ENCODE data around the gene NRXN3.
A peak's percentile ranks its signal among the peaks of the same experiment; 100 is the strongest.

The NRXN3 gene

DNA sequence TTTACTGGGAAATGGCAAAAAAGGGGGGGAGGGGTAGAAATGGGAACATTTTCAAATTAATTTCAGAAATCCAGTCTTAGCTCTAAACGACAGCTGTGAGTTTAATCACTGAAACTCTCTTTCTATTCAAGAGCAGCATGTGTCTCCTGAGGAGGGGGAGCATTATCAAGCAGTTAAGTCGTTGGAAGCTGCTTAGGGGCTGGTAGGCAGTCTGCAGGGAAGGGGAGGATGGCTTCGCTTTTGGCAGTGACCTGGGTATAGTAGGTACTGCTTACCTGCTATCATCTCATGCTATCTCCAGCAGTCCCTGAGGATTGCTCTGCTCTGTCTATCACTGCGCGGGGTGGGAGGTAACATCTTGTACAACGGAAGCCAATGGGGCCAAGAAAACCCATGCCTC, 567.4 kb downstream of the NRXN3 start:
- TF ChIP-seq CTCF (IDR thresholded peaks at IDR 0.05; ENCODE audit: control extremely low read depth, extremely low read depth, low read depth, missing control alignments), result no peak
- POLR2A ChIA-PET, result no interaction called here
- no peak for DNase-seq (ENCODE audit: extremely low spot score)
- CTCF ChIA-PET, result interaction anchor here (0.9 to 1.5 kb wide), 3 partner anchors 9 to 86 kb away, joined by 3 to 4 read pairs (median 3); no protein-coding TSS in a partner anchor

DNA sequence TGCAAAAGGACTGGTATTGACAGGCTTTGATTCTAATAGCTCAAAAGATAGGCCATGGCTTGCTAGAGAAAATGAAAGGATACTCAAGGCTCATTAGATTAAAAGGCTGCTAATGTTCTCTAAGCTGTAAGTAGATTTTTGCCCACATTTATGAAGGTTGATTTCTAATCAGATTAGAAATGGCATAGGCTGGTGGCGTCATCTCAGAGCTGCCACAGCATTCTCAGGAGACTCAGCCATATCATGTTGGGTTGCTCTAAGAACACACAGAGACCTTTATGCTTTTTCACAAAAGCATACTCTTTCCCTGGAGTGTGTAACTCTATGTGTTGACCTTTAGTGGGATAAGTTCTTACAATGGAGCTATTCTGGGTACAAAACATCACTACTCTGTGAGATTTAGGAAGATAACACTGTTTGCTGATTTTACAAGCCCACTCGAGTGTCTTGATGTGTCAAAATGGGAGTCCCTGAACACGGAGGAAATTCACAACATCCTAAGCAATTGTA, 576.0 kb downstream of the NRXN3 start:
- CTCF ChIA-PET, result interaction anchor here (1.0 to 1.6 kb wide), 3 partner anchors 9 to 13 kb away, joined by 3 to 4 read pairs (median 4); no protein-coding TSS in a partner anchor
- POLR2A ChIA-PET, result no interaction called here
- DNase-seq (ENCODE audit: extremely low spot score), result no peak
- no peak for TF ChIP-seq CTCF (IDR thresholded peaks at IDR 0.05; ENCODE audit: control extremely low read depth, extremely low read depth, low read depth, missing control alignments)

DNA sequence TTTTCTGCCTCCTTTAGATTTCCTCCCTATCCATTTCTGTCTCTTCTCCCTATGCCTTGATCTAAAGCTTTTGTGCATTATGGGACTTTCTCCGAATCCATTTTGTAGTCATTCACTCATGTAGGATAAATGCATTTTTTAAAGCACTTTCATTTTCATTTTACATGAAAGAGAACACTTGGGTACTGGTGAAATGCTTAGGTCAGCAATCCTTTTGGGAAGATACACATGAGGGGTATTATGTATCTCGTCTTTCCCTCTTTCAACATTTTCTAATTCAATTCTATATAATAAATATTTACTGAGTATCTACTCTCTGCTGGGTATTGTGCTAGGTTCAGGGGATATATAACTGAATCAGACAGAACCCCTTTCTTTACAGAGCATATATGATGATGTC, 577.6 kb downstream of the NRXN3 start:
- POLR2A ChIA-PET, result no interaction called here

GRCh38 chr14:78752518-78753188, 582.5 kb downstream of the NRXN3 start:
- DNase-seq (ENCODE audit: extremely low spot score), result no peak
- POLR2A ChIA-PET, result no interaction called here
- CTCF ChIA-PET, result interaction anchor here (1.5 kb wide), 1 partner anchor 24 kb away, joined by 3 read pairs; no protein-coding TSS in a partner anchor
- no peak for TF ChIP-seq CTCF (IDR thresholded peaks at IDR 0.05; ENCODE audit: control extremely low read depth, extremely low read depth, low read depth, missing control alignments)

More for the DNA sequence above, 577.6 kb downstream of the NRXN3 start:
- TF ChIP-seq CTCF (IDR thresholded peaks at IDR 0.05; ENCODE audit: control extremely low read depth, extremely low read depth, low read depth, missing control alignments), result no peak
- DNase-seq (ENCODE audit: extremely low spot score), result no peak
- CTCF ChIA-PET, result no interaction called here

GRCh38 chr14:78754059-78754458, 583.9 kb downstream of the NRXN3 start:
- no peak for DNase-seq (ENCODE audit: extremely low spot score)
- TF ChIP-seq CTCF (IDR thresholded peaks at IDR 0.05; ENCODE audit: control extremely low read depth, extremely low read depth, low read depth, missing control alignments), result no peak
- CTCF ChIA-PET, result interaction anchor here (1.5 kb wide), 1 partner anchor 23 kb away, joined by 3 read pairs; no protein-coding TSS in a partner anchor
- POLR2A ChIA-PET, result no interaction called here

- CTCF ChIA-PET, result interaction anchor here (1.3 to 2.1 kb wide), 6 partner anchors 7 to 55 kb away, joined by 3 to 10 read pairs (median 5); no protein-coding TSS in a partner anchor
- peak; percentile 20 for DNase-seq (ENCODE audit: extremely low spot score)
- POLR2A ChIA-PET, result no interaction called here
- peak; percentile 17 for TF ChIP-seq CTCF (IDR thresholded peaks at IDR 0.05; ENCODE audit: control extremely low read depth, extremely low read depth, low read depth, missing control alignments)
These were observed 588.2 kb downstream of the NRXN3 start for GRCh38 chr14:78758333-78758732.
